IMR-90 (cell line): Measurements from ENCODE around the gene SLX4. TPM values are rescaled to one million over a fixed set of nuclear protein-coding genes. Genes with fewer than 3 reads are reported as not detected.

ENCODE experiments used
- ATAC-seq: fragments of 200-7000 bp; cut with Tn5 transposase; 2 replicates; pipeline ENCODE4 v1.9.1; 2020; ENCODE audit warnings: low read depth, mild to moderate bottlenecking, moderate library complexity
- BruUV-seq: library from RNA; stranded (reverse); fragments of 400-500 nt; replicated peaks from 2 replicates; lab custom pipeline; 2021; lab: Mats Ljungman, UMichigan
- CTCF ChIA-PET: fragments of 300-600 bp; formaldehyde crosslinking; extraction: SDS; loops from one replicate; lab custom pipeline; 2021; ENCODE audit warnings: antibody characterized with exemption; lab: Yijun Ruan, JAX
- POLR2A ChIA-PET: fragments of 300-600 bp; sonication (Branson Sonifier 250); formaldehyde crosslinking; loops from one replicate; lab custom pipeline; 2022; ENCODE audit warnings: antibody characterized with exemption; ENCODE audit not compliant: unreplicated experiment; lab: Charles Lee
- DNase-seq: peaks from one replicate; pipeline ENCODE4 v3.0.0; 2013
- H2AFZ ChIP-seq: replicated peaks from 2 replicates; pipeline ENCODE3; 2013; ENCODE audit warnings: low read length, mild to moderate bottlenecking; ENCODE audit not compliant: poor library complexity
- H2AK5ac ChIP-seq: 2 replicates; pipeline ENCODE4 v1.6.1; 2013; ENCODE audit warnings: low read depth, low read length, inconsistent platforms
- H2AK9ac ChIP-seq: replicated peaks from 2 replicates; pipeline ENCODE3; 2013; ENCODE audit warnings: mild to moderate bottlenecking, low read depth, low read length, moderate library complexity; ENCODE audit not compliant: poor library complexity
- H2BK120ac ChIP-seq: 2 replicates; pipeline ENCODE4 v1.6.1; 2013; ENCODE audit warnings: low read depth, low read length, inconsistent platforms
- H2BK15ac ChIP-seq: 3 replicates; pipeline ENCODE4 v1.6.1; 2013; ENCODE audit warnings: low read depth, low read length, inconsistent platforms
- H2BK20ac ChIP-seq: 2 replicates; pipeline ENCODE4 v1.6.1; 2013; ENCODE audit warnings: low read depth, mild to moderate bottlenecking, inconsistent platforms, low read length, moderate library complexity
- H2BK5ac ChIP-seq: 2 replicates; pipeline ENCODE4 v1.6.1; 2013; ENCODE audit warnings: mild to moderate bottlenecking, low read depth, low read length, inconsistent platforms; ENCODE audit not compliant: poor library complexity, severe bottlenecking
- H3K14ac ChIP-seq: replicated peaks from 2 replicates; pipeline ENCODE4 v1.6.1; 2013; ENCODE audit warnings: low read depth, low read length, inconsistent platforms
- H3K18ac ChIP-seq: 2 replicates; pipeline ENCODE4 v1.6.1; 2013; ENCODE audit warnings: low read depth, low read length, control low read depth
- H3K23ac ChIP-seq: 2 replicates; pipeline ENCODE4 v1.6.1; 2013; ENCODE audit warnings: low read depth, low read length, inconsistent platforms
- H3K27ac ChIP-seq: 2 replicates; pipeline ENCODE4 v1.5.1; 2013; ENCODE audit warnings: mild to moderate bottlenecking, control low read depth, low read length; ENCODE audit not compliant: insufficient read depth
- H3K27me3 ChIP-seq: 2 replicates; pipeline ENCODE4 v1.6.1; 2013; ENCODE audit warnings: low read length; ENCODE audit not compliant: control insufficient read depth, insufficient read depth
- H3K36me3 ChIP-seq: 2 replicates; pipeline ENCODE4 v1.6.1; 2013; ENCODE audit warnings: low read length, mixed read lengths; ENCODE audit not compliant: control insufficient read depth, insufficient read depth
- H3K4ac ChIP-seq: 2 replicates; pipeline ENCODE4 v1.6.1; 2013; ENCODE audit warnings: low read depth, low read length, inconsistent platforms
- H3K4me1 ChIP-seq: 2 replicates; pipeline ENCODE4 v1.6.1; 2013; ENCODE audit warnings: low read length, mixed read lengths; ENCODE audit not compliant: control insufficient read depth, insufficient read depth
- H3K4me2 ChIP-seq: 2 replicates; pipeline ENCODE4 v1.6.1; 2013; ENCODE audit warnings: low read depth, mild to moderate bottlenecking, control low read depth, low read length, moderate library complexity
- H3K4me3 ChIP-seq: 2 replicates; pipeline ENCODE4 v1.5.1; 2013; ENCODE audit warnings: low read depth, mild to moderate bottlenecking, control low read depth, low read length, moderate library complexity; ENCODE audit not compliant: insufficient read depth
- H3K56ac ChIP-seq: 2 replicates; pipeline ENCODE4 v1.6.1; 2013; ENCODE audit warnings: low read length, inconsistent platforms; ENCODE audit not compliant: insufficient read depth; ENCODE audit errors: extremely low read depth
- H3K79me1 ChIP-seq, 2 experiments: 2 replicates each; pipeline ENCODE4 v1.6.1; 2013; ENCODE audit warnings: low read length in 2 of 2, inconsistent platforms in 1 of 2, low read depth in 1 of 2
- H3K9ac ChIP-seq: 2 replicates; pipeline ENCODE4 v1.6.1; 2013; ENCODE audit warnings: low read depth, low read length, control low read depth
- H3K9me1 ChIP-seq: 2 replicates; pipeline ENCODE4 v1.6.1; 2013; ENCODE audit warnings: low read length, inconsistent platforms; ENCODE audit not compliant: insufficient read depth
- H3K9me3 ChIP-seq: 2 replicates; pipeline ENCODE4 v1.6.1; 2013; ENCODE audit warnings: low read length; ENCODE audit not compliant: control insufficient read depth, insufficient read depth
- H4K20me1 ChIP-seq: 2 replicates; pipeline ENCODE4 v1.6.1; 2013; ENCODE audit warnings: low read length, inconsistent platforms; ENCODE audit not compliant: insufficient read depth
- H4K5ac ChIP-seq: 2 replicates; pipeline ENCODE4 v1.6.1; 2013; ENCODE audit warnings: mild to moderate bottlenecking, low read depth, low read length, control low read depth
- H4K8ac ChIP-seq, 2 experiments: 2 replicates each; pipeline ENCODE4 v1.6.1; 2013; ENCODE audit warnings: low read depth in 2 of 2, low read length in 2 of 2, control low read depth in 1 of 2, inconsistent platforms in 1 of 2
- H4K91ac ChIP-seq: 2 replicates; pipeline ENCODE4 v1.6.1; 2013; ENCODE audit warnings: low read depth, low read length, inconsistent platforms; ENCODE audit not compliant: insufficient read depth
- CEBPB ChIP-seq: IDR thresholded peaks from 2 replicates; pipeline ENCODE4 v1.6.1; 2012; ENCODE audit warnings: low read depth, low read length, improper control_type of control experiment
- MAFK ChIP-seq: IDR thresholded peaks from 2 replicates; pipeline ENCODE4 v1.6.1; 2012; ENCODE audit warnings: low read depth, low read length, improper control_type of control experiment
- MXI1 ChIP-seq: IDR thresholded peaks from 2 replicates; pipeline ENCODE4 v1.6.1; 2012; ENCODE audit warnings: low read depth, mild to moderate bottlenecking, low read length, moderate library complexity, borderline replicate concordance
- POLR2A ChIP-seq: IDR thresholded peaks from 2 replicates; pipeline ENCODE4 v1.6.1; 2012; ENCODE audit warnings: mild to moderate bottlenecking, low read depth, low read length
- RFX5 ChIP-seq: IDR thresholded peaks from 2 replicates; pipeline ENCODE4 v1.8.0; 2012; ENCODE audit warnings: low read depth, mild to moderate bottlenecking, low read length, moderate library complexity
- WGBS, 2 experiments: methylation state at CpG; one replicate each; pipeline versions ENCODE4 v1.1.5 to v1.1.7; 2013; ENCODE audit warnings: missing lambda C conversion rate in 2 of 2; ENCODE audit not compliant: insufficient read length in 1 of 2; ENCODE audit errors: extremely low coverage in 2 of 2; 5-methylcytosine and 5-hydroxymethylcytosine counted together
- dilution Hi-C: fragments of 300-500 bp; cut with HindIII; formaldehyde crosslinking; loops from one replicate; pipeline ENCODE4 v1.14.3; 2018; ENCODE audit warnings: low sequenced_read_pairs; ENCODE audit not compliant: unreplicated experiment
- in situ Hi-C: fragments of 300-500 bp; cut with MboI; formaldehyde crosslinking; loops from 3 replicates; pipeline ENCODE4 v1.14.3; 2019; ENCODE audit warnings: low sequenced_read_pairs, inconsistent platforms, mixed read lengths
- intact Hi-C: fragments of 100-400 bp; cut with micrococcal nuclease; formaldehyde crosslinking; loops from 2 replicates; pipeline ENCODE4 v1.10.0; 2022
- polyA plus RNA-seq, 3 experiments: library from polyadenylated mRNA; depleted of rRNA; stranded (reverse); fragments of >200 nt; gene quantifications; 2 replicates each; pipeline ENCODE4 v1.2.3, GENCODE V29; 2012; ENCODE audit warnings: low replicate concordance in 1 of 3
- total RNA-seq: library from RNA; depleted of rRNA; stranded (reverse); fragments of >200 nt; gene quantifications from 2 replicates; pipeline ENCODE4 v1.2.3, GENCODE V29; 2012
- TF ChIP-seq, protein P1 (sequence below): conservative IDR thresholded peaks from 2 replicates; pipeline ENCODE4 v1.5.1; 2012; ENCODE audit warnings: mild to moderate bottlenecking, low read depth, low read length, improper control_type of control experiment

The SLX4 gene
- total and polyA plus RNA-seq, 2 of the 4 experiments (the other 2 are of a cell fraction), result 1.3 to 3.1 TPM

DNA sequence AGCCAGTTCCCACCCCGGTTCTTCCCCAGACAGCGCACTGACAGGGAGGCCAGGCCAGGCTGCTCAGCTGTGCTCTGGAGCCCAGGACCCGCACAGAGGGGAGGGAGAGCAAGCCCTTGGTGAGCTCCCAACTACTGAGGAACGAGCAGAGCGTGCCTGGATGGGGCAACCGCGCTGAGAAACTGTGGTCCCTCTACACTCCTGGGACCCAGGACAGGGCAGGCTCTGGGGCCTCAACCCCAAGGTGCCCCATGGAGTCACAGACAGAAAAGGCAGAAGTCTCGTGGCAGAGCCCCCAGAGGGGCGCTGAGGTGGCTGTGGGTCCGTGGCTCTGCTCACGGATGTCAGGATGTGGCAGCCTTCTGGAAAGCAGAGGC, 16.3 kb downstream of the SLX4 start:
- Histone ChIP-seq H4K5ac (no peak overlapping the region), H3K27me3 (no peaks in the 10 kb centered on the region), H3K4me1 (no peaks in the 10 kb centered on the region), H2AK9ac (peak overlapping the region; percentile 45), H3K56ac (no peak overlapping the region), H3K9me1 (peaks cover 6% of the 10 kb centered on the region; the same call in 1 of the 2 replicates), H4K91ac (no peak overlapping the region), H3K4me2 (no peak overlapping the region), H3K9me3 (peaks cover 3% of the 10 kb centered on the region; the same call in 1 of the 2 replicates), H4K8ac (no peak overlapping the region), H3K4me3 (no peak overlapping the region), H3K23ac (no peak overlapping the region), H2BK120ac (no peak overlapping the region), H3K27ac (no peak overlapping the region), H4K20me1 (no peaks in the 10 kb centered on the region), H3K14ac (no peak overlapping the region), H3K79me1 (no peaks in the 10 kb centered on the region), H2BK15ac (no peak overlapping the region), H3K9ac (no peak overlapping the region), H2BK5ac (no peak overlapping the region), H3K4ac (no peak overlapping the region), H3K18ac (no peak overlapping the region), H2BK20ac (no peak overlapping the region), H2AK5ac (no peak overlapping the region), H3K36me3 (peaks cover 26% of the 10 kb centered on the region), H2AFZ (no peak overlapping the region)
- 93% methylated on average over 8 of the region's 11 CpGs; no CpG with 5 or more reads in 1 of the 2 experiments for WGBS, 2 experiments
- ChIA-PET POLR2A (no interaction called here), CTCF (no interaction called here)
- TF ChIP-seq MAFK (no peak), MXI1 (no peak), RFX5 (no peak), CEBPB (no peak), POLR2A (no peak)
- TF ChIP-seq, protein P1, sequence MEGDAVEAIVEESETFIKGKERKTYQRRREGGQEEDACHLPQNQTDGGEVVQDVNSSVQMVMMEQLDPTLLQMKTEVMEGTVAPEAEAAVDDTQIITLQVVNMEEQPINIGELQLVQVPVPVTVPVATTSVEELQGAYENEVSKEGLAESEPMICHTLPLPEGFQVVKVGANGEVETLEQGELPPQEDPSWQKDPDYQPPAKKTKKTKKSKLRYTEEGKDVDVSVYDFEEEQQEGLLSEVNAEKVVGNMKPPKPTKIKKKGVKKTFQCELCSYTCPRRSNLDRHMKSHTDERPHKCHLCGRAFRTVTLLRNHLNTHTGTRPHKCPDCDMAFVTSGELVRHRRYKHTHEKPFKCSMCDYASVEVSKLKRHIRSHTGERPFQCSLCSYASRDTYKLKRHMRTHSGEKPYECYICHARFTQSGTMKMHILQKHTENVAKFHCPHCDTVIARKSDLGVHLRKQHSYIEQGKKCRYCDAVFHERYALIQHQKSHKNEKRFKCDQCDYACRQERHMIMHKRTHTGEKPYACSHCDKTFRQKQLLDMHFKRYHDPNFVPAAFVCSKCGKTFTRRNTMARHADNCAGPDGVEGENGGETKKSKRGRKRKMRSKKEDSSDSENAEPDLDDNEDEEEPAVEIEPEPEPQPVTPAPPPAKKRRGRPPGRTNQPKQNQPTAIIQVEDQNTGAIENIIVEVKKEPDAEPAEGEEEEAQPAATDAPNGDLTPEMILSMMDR, result no peak
- DNase-seq, result no peak
- dilution Hi-C loops (no loop called here), intact Hi-C loops (no loop called here), in situ Hi-C loops (no loop called here)
- no TSS peak for BruUV-seq
- ATAC-seq, result no peak
